Effector CD8-positive, alpha-beta T cell (primary cell): ENCODE results near the gene LOXL1.
A peak's percentile ranks its signal among the peaks of the same experiment; 100 is the strongest.

Experiments used
- DNase-seq: peaks from one replicate; lab custom pipeline; 2025; lab: John Stamatoyannopoulos, UW

LOXL1 gene

GRCh38 chr15:73993211-73993994, 67.1 kb downstream of the LOXL1 start:
- DNase-seq, result no peak

- peak; percentile 87 for DNase-seq
Measured at GRCh38 chr15:73994413-73994883, 68.2 kb downstream of the LOXL1 start, which contains the start of gene PML. Gene PML, plus strand, starts transcription at chr15:73994716. Its CDS starts 97 bp downstream, at chr15:73994813.

GRCh38 chr15:73994912-73995622, 68.8 kb downstream of the LOXL1 start:
- no peak for DNase-seq

- no peak for DNase-seq
Measured at GRCh38 chr15:73996267-73996666, 70.0 kb downstream of the LOXL1 start.

- DNase-seq, result no peak
Measured at GRCh38 chr15:73996939-73997338, 70.7 kb downstream of the LOXL1 start.

DNA sequence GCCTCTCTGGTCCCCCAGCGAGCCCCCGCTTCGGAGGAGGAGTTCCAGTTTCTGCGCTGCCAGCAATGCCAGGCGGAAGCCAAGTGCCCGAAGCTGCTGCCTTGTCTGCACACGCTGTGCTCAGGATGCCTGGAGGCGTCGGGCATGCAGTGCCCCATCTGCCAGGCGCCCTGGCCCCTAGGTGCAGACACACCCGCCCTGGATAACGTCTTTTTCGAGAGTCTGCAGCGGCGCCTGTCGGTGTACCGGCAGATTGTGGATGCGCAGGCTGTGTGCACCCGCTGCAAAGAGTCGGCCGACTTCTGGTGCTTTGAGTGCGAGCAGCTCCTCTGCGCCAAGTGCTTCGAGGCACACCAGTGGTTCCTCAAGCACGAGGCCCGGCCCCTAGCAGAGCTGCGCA, 71.7 kb downstream of the LOXL1 start:
- no peak for DNase-seq
